ENCODE data around the gene CAMSAP1.

DNA sequence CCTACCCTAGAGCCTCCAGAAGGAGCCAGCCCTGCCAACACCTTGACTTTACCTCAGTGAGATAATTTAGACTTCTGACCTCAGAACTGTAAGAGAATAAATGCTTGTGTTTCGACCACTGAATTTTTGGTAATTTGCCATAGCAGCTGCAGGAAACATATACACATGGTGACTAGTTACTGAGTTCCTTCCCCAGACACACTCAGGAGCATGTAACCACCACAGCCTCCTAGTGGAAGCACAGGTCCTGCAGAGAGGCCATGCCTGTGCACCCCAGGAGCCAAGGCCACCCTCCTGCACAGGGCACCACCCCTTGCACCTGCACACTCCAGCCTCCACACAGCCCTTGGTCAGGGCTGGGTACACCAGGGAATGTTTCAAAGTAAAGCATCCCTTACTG lies 7.6 kb upstream of the CAMSAP1 start:
- TF ChIP-seq, protein P1, sequence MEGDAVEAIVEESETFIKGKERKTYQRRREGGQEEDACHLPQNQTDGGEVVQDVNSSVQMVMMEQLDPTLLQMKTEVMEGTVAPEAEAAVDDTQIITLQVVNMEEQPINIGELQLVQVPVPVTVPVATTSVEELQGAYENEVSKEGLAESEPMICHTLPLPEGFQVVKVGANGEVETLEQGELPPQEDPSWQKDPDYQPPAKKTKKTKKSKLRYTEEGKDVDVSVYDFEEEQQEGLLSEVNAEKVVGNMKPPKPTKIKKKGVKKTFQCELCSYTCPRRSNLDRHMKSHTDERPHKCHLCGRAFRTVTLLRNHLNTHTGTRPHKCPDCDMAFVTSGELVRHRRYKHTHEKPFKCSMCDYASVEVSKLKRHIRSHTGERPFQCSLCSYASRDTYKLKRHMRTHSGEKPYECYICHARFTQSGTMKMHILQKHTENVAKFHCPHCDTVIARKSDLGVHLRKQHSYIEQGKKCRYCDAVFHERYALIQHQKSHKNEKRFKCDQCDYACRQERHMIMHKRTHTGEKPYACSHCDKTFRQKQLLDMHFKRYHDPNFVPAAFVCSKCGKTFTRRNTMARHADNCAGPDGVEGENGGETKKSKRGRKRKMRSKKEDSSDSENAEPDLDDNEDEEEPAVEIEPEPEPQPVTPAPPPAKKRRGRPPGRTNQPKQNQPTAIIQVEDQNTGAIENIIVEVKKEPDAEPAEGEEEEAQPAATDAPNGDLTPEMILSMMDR (conservative IDR thresholded peaks at IDR 0.05), result no peak
- TF ChIP-seq EZH2 (IDR thresholded peaks at IDR 0.05; ENCODE audit: low read depth), result no peak

Data from PC-9 (cell line).